ENCODE results near the gene OR10H3.

DNA sequence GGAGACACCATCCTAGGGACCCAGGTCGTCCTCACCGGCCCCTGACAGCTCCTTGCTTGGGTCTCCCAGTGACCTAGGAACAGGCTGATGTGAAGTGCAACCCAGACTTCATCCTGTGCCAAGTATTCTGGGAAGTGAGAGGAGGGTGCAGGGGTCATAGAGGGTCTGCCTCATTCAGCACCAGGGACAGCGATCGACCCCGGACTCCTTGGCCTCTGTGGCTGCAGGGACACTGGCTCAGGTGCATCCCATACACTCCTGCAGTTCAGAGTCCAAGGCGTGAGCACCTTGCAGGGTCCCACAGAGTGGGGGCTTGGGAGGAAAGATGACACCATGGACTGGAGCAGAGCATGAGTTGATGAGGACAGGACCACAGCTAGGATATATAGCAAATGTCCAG is 20.0 kb upstream of the OR10H3 start:
- TF ChIP-seq POLR2A (IDR thresholded peaks at IDR 0.05) = no peak
- TF ChIP-seq, protein P1, sequence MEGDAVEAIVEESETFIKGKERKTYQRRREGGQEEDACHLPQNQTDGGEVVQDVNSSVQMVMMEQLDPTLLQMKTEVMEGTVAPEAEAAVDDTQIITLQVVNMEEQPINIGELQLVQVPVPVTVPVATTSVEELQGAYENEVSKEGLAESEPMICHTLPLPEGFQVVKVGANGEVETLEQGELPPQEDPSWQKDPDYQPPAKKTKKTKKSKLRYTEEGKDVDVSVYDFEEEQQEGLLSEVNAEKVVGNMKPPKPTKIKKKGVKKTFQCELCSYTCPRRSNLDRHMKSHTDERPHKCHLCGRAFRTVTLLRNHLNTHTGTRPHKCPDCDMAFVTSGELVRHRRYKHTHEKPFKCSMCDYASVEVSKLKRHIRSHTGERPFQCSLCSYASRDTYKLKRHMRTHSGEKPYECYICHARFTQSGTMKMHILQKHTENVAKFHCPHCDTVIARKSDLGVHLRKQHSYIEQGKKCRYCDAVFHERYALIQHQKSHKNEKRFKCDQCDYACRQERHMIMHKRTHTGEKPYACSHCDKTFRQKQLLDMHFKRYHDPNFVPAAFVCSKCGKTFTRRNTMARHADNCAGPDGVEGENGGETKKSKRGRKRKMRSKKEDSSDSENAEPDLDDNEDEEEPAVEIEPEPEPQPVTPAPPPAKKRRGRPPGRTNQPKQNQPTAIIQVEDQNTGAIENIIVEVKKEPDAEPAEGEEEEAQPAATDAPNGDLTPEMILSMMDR (IDR thresholded peaks at IDR 0.05) = no peak

Measured in lower leg skin (tissue), 3 donors.